Measurements from ENCODE around the gene GTF2IRD1. TPM values are rescaled to one million over a fixed set of nuclear protein-coding genes. Genes with fewer than 3 reads are reported as not detected.

Gene GTF2IRD1
- total and polyA plus RNA-seq, 10 donors, result 2.4 to 6.6 (median 3.6) TPM

DNA sequence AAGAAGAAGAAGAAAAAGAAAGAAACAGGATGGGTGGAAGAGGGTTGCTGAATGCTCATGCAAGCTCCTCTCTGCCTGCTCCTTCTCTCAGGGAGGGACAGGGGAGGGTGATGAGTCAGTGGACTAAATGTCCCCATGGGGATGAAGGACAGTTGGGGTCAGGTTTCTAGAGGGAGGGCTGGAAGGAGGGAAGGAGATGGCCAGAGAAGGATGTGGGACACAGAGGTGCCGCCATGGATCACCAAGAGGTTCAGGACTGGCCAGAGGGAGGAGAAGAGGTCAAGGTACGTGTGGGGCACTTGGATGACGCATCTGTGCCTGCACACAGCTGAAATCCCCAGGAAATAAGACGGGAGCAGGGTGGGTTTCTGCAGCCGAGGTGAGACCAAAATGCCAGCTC lies 115.0 kb downstream of the GTF2IRD1 start:
- DNase-seq, result no peak
- intact Hi-C loops (cut with DNase I; ENCODE audit: low total_unique reads), result loop anchor here (5.0 to 10.0 kb wide), 2 partner anchors 114 to 151 kb away; partner anchors contain the start of gene GTF2IRD1
- Histone ChIP-seq H3K27me3 (replicated peaks in 1 of 7) (no peaks in the 10 kb centered on the region), H3K27ac (no peak overlapping the region), H3K4me1 (no peaks in the 10 kb centered on the region), H3K9me3 (no peaks in the 10 kb centered on the region), H3K4me3 (no peak overlapping the region), H3K36me3 (no peaks in the 10 kb centered on the region)
- WGBS, 5 donors, result 60 to 77% (median 73%) methylated on average over 5 of the region's 5 CpGs
- TF ChIP-seq POLR2A (IDR thresholded peaks at IDR 0.05), result no peak

DNA sequence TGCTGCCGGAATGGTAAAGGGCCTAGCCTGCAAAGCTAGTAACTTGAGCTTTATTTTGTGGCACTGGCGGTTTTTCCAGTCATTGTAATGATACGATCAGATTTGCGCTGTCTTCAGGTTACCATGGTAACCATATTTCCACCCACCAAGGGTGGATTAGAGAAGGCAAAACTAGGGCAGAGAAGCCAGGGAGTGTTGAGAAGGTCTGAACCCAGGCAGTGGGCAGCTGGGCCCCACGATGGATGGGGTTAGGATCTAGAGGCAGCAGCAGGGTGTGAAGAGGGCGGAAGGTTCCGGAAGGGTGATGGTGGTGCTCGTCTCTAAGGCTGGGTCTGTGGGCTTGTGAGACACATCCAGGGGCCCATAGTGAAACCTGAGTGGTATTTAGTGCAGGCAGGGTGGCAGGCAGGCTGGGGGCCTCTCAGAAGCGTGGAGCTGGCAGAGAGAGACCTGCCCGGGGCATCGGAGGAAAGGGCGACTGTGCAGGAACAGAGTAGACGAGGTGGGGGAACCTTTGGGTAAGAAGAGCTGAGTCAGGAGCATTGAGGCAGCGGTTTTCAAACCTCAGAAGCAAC lies 115.9 kb downstream of the GTF2IRD1 start:
- DNase-seq, result no peak
- no peak overlapping the region for H3K4me3 ChIP-seq
- no peaks in the 10 kb centered on the region for H3K36me3 ChIP-seq
- H3K4me1 ChIP-seq, result no peaks in the 10 kb centered on the region
- intact Hi-C loops (cut with DNase I; ENCODE audit: low total_unique reads), result loop anchor here (5.0 to 10.0 kb wide), 2 partner anchors 115 to 152 kb away; partner anchors contain the start of gene GTF2IRD1
- H3K9me3 ChIP-seq, result no peaks in the 10 kb centered on the region
- 82 to 86% (median 83%) methylated on average over 14 of the region's 14 CpGs for WGBS, 5 donors
- no peaks in the 10 kb centered on the region for H3K27me3 ChIP-seq (replicated peaks in 1 of 7)
- TF ChIP-seq POLR2AphosphoS5 (IDR thresholded peaks at IDR 0.05) (no peak), POLR2A (IDR thresholded peaks at IDR 0.05) (no peak)
- TF ChIP-seq, protein P1, sequence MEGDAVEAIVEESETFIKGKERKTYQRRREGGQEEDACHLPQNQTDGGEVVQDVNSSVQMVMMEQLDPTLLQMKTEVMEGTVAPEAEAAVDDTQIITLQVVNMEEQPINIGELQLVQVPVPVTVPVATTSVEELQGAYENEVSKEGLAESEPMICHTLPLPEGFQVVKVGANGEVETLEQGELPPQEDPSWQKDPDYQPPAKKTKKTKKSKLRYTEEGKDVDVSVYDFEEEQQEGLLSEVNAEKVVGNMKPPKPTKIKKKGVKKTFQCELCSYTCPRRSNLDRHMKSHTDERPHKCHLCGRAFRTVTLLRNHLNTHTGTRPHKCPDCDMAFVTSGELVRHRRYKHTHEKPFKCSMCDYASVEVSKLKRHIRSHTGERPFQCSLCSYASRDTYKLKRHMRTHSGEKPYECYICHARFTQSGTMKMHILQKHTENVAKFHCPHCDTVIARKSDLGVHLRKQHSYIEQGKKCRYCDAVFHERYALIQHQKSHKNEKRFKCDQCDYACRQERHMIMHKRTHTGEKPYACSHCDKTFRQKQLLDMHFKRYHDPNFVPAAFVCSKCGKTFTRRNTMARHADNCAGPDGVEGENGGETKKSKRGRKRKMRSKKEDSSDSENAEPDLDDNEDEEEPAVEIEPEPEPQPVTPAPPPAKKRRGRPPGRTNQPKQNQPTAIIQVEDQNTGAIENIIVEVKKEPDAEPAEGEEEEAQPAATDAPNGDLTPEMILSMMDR (IDR thresholded peaks at IDR 0.05 in 8 of 11, conservative IDR thresholded peaks at IDR 0.05 in 3 of 11), result no peak
- no peak overlapping the region for H3K27ac ChIP-seq

DNA sequence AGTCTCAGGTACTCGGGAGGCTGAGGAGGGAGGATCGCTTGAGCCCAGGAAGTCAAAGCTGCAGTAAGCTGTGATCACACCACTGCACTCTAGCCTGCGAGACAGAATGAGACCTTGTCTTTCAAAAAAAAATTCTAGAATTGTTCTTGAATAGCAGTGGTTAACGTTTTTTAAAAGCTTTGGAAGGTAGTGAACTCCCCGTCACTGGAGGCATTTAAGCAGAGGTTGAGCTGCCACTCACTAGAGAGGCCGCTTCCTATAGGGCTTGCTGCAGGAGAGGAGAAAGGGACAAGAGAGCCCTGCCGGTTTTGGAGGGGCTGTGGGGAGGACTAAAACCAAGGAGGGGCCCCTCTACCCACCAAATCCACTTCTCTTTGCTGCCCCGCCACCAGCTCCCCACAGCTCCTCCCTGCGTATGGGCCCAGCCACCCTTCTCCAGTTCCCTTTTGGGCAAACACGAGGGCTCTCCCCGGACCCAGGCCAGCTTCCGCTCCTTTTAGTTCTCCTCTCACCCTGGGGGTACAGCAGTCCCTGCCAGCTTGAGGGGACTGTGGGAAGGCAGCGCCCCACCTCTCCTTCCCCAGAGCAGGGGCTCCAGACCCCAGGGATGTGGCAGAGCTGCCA lies 116.9 kb downstream of the GTF2IRD1 start:
- no peaks in the 10 kb centered on the region for H3K4me1 ChIP-seq
- WGBS, 5 donors, result 85 to 96% (median 89%) methylated on average over 13 of the region's 13 CpGs
- H3K36me3 ChIP-seq, result no peaks in the 10 kb centered on the region
- H3K27ac ChIP-seq, result no peak overlapping the region
- no peaks in the 10 kb centered on the region for H3K27me3 ChIP-seq (replicated peaks in 1 of 7)
- DNase-seq, result no peak
- no peaks in the 10 kb centered on the region for H3K9me3 ChIP-seq
- TF ChIP-seq, protein P1 (IDR thresholded peaks at IDR 0.05 in 8 of 11, conservative IDR thresholded peaks at IDR 0.05 in 3 of 11), result no peak
- TF ChIP-seq POLR2A (IDR thresholded peaks at IDR 0.05), result no peak
- no peak for TF ChIP-seq POLR2AphosphoS5 (IDR thresholded peaks at IDR 0.05)
- intact Hi-C loops (cut with DNase I; ENCODE audit: low total_unique reads), result no loop called here
- H3K4me3 ChIP-seq, result no peak overlapping the region

DNA sequence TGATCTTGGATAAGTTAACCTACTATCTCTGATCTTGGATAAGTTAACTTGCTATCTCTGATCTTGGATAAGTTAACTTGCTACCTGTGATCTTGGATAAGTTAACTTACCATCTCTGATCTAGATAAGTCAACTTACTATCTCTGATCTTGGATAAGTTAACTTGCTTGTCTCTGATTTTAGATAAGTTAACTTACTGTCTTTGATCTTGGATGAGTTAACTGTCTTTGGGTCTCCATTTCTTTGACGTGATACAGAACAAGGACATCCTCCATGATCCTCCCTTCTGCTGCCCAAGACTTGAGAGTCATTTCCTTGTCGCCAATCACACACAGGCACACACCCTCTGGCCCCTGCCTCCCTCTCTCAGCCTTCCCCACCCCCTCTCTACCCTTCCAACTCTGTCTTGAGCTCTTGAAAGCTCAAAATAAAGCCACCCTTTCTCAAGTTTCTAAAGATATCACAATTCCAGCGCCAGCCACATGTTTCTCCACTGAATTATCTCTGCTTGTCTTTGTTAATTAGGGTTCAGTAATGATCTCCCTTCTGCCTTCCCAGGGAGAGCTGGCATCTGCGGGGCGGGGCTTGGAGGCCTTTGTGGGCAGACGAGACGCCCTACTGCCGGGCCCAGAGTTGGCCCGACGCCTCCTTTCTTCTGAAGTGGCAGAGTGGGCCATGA lies 118.7 kb downstream of the GTF2IRD1 start:
- TF ChIP-seq, protein P1 (IDR thresholded peaks at IDR 0.05 in 8 of 11, conservative IDR thresholded peaks at IDR 0.05 in 3 of 11), result no peak
- TF ChIP-seq POLR2AphosphoS5 (IDR thresholded peaks at IDR 0.05) (no peak), POLR2A (IDR thresholded peaks at IDR 0.05) (no peak)
- Histone ChIP-seq H3K4me1 (no peaks in the 10 kb centered on the region), H3K36me3 (no peaks in the 10 kb centered on the region), H3K27me3 (replicated peaks in 1 of 7) (no peaks in the 10 kb centered on the region), H3K4me3 (no peak overlapping the region), H3K27ac (no peak overlapping the region), H3K9me3 (no peaks in the 10 kb centered on the region)
- intact Hi-C loops (cut with DNase I; ENCODE audit: low total_unique reads), result no loop called here
- 69 to 76% (median 74%) methylated on average over 10 of the region's 10 CpGs for WGBS, 5 donors
- no peak for DNase-seq

Data from spleen (tissue), 11 donors.